GM18909 (cell line): ENCODE results near the gene CHRNA3.
"Not testable (repeated sequence)": the region's sequence is repeated elsewhere in the genome, so short reads cannot be mapped to it uniquely, and the experiment has no call there.

ENCODE experiments used
- ATAC-seq: cut with Tn5 transposase; IDR thresholded peaks from one replicate; pipeline ENCODE4 v1.9.1; 2021; ENCODE audit warnings: mild to moderate bottlenecking; ENCODE audit not compliant: unreplicated experiment, poor library complexity

The CHRNA3 gene

DNA sequence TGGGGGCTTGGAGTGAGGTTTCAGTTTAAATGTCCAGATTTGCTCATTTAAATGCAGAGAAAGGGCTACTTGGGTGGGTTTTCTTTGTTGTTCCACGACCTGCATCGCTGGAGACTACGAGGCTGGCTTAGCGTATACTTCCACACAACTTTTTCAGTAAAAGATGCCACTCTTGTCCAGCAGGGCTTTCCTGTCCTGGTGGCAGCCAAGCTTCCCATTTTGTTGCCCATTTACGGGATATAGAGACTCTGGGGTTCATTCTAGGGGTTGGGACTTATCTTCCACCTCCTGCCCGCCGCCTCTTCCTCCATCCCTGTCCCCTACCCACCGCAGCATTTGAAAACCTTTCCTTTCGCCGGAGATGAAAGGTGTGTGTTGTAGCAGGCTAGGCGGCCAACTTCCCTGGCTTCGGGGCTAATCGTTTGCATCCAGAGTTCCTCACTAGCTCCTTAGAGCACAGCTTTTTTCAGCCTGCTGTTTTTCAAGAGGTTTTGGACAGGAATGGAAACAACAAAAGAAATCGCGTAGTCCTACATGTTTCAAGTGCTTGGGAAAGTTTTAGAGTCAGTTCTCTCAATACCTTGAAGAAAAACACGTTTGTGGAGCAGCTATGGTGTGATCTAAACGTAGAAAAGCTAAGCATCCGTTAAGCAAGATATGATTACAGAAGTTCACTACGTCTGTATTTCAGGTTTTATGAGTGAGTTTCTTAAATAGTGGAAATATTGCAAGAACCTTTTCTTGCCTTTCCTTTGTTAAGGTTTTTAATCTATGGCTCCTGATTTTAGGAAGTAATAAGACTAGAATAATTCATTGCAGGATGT, 54.6 kb downstream of the CHRNA3 start:
- no peak for ATAC-seq

DNA sequence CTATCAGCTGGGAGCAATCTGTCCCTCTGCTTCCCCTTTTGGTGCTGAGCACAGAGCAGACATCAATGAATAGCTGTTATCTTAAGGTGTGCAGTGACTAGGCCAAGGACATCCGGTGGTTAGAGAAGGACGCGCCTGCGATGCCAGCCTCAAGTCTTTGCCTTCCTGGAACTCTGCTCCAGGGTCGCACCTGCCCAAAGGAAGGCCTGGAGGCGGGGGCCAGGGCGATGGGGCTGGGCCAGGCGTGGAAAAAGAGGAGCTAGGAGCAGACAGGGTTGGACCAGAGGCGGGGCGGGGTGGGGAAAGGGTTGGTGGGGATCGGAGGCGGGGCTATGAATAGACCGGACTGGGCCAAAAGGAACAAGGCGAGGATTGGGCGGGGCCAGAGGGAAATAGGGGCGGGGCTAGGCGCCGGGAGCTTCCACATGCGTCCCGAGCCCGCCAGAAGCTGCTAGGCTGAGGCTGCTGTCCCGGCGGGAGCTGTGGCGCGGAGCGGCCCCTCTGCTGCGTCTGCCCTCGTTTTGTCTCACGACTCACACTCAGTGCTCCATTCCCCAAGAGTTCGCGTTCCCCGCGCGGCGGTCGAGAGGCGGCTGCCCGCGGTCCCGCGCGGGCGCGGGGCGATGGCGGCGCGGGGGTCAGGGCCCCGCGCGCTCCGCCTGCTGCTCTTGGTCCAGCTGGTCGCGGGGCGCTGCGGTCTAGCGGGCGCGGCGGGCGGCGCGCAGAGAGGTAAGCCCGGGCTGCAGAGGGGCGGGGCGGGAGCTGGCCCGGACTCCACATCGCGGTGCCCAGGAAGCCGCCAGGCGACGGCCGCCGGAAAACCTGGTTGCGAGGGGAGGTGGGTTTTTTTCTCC, 55.5 kb downstream of the CHRNA3 start, which contains the start of gene CHRNA5:
Gene CHRNA5, plus strand, starts transcription at position 424 of the 854 bp plus-strand sequence. Its CDS starts 200 bp downstream, at position 624.
- no peak for ATAC-seq

DNA sequence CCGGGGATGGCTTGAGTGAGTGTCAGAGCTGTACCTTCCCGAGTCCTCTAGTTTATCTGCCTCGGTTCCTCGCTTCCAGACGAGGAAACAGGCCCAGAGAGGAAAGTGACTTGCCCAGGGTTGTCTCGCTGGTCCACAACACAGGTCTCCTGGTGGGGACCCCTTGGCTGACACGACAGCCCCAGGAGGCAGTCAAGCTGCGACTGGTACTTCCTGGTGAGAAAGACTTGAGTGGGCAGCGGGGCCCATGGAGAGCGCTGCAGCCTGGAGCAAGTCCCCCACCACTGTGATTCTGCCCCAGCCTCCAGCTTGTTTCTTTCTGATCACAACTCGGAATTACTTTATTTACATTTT, 56.1 kb downstream of the CHRNA3 start:
- ATAC-seq, result no peak

DNA sequence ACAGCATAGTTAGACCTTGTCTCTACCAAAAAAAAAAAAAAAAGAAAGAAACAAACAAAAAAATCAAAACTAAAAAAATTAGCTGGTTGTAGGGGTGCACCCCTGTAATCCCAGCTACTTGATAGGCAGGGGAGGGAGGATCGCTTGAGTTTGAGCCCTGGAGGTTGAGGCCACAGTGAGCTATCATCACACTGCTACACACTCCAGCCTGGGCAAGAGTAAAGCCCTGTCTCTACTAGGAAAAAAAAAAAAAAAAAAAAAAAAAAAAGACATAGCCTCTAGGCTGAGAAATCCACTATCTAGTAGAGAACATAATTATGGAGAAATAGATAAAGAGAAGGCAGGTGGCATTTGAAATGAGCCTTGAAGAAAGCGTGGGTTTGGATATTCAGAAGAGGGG, 57.7 kb downstream of the CHRNA3 start:
- ATAC-seq, result no peak

DNA sequence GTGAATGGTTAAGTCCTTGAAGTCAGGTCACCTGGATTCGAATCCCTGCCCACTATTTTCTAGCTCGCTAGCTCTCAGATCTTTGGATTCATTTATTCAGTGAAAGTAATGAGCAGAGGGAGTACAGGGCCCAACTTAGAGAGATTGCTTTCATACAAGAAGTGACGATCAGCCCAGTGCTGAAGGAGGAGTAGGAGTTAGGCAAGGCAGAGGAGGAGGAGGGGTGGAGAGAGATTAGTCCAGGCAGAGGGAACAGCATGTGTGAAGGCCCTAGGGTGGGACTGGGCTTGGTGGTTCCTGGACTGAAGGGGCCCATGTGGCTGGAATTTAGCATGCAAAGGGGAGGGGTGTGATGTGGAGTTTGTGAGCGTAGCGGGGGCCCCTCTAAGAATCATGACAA, 59.3 kb downstream of the CHRNA3 start:
- no peak for ATAC-seq

DNA sequence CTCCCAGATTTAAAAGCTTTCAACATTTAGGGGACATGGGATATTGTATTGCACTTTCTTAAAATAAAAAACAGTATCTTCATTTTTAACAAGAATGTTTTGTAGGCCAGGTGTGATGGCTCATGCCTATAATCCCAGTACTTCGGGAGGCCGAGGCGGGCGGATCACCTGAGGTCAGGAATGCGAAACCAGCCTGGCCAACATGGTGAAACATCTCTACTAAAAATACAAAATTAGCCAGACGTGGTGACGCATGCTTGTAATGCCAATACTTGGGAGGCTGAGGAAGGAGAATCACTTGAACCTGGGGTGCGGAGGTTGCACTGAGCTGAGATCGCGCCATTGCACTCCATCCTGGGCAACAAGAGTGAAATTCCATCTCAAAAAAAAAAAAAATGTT, 60.6 kb downstream of the CHRNA3 start:
- ATAC-seq, result not testable (repeated sequence)

DNA sequence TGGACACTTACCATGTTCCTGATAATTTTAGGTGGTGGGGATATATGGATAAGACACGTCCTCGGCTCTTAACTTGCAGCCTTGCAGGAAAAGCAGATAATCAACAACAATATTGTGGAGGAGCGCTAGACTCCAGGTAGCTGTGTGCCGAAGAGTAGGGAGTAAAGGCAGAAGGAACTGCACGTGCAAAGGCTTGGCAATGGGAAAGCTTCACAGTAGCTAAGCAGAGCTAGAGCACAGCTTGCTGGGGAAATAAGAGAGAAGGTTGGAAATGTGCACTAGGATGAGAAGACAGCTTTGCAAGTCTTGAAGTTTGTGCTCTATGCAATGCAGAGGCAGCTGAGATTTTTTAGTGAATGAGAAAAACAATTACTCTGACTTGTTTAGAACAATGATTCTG, 68.2 kb downstream of the CHRNA3 start:
- ATAC-seq, result no peak

DNA sequence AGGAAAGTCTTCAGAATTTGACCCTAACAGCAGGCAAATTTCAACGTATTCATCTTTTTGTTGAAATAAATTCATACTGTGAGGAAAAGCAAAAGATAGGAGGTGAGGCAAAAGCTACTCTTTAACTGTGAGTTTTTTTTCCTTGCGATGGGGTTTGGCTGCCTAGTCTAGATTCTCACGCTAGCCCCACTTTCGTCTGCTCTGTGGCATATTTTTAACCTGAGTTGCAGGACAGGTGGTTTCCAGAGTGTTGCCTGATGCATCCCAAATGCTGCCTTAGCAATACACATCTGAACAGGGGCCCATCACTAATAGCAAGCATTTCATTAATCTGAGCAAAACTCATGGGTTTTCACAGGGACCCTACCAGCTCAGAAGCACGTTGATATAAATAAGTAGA, 68.9 kb downstream of the CHRNA3 start:
- no peak for ATAC-seq

DNA sequence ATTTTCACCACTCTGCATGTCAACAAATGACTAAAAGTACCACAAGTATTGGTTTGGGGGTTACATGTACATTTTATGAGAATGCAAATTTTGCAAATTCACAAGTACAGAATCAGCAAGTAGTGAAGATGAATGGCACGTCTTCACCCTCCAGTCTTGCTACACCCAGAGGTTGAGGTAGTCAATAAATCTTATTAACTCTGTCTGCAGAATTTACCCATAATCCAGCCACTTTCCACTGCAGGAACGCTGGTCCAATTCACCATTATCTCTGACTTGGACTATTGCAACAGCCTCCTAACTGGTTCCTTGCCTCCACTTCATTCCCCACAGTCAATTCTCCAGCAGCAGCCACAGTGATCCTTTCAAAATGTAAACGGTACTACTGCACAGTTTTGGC, 70.0 kb downstream of the CHRNA3 start:
- no peak for ATAC-seq

DNA sequence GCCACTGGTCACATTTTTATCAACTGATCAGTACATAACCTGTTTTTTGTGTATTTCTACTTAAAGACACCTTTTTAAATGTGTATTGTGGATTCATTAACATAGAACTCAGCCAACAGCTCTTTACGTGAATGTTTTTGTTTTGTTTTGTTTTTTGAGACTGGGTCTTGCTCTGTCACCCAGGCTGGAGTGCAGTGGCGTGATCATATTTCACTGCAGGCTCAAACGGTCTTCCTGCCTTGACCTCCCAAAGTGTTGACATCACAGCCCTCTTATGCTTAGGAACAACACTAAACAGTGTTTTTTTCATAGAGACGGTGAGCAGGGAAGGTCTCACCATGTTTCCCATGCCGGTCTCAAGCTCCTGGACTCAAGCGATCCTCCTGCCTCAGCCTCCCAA, 70.6 kb downstream of the CHRNA3 start:
- no peak for ATAC-seq
